HPDE6-E6E7 (cell line): ENCODE measurements around the gene OSBP2.

ENCODE experiments used
- DNase-seq: peaks from one replicate; pipeline ENCODE4 v3.0.0; 2011; ENCODE audit warnings: missing footprints; ENCODE audit errors: extremely low spot score

Gene OSBP2

GRCh38 chr22:30843245-30843644, 148.6 kb downstream of the OSBP2 start:
- DNase-seq, result no peak

DNA sequence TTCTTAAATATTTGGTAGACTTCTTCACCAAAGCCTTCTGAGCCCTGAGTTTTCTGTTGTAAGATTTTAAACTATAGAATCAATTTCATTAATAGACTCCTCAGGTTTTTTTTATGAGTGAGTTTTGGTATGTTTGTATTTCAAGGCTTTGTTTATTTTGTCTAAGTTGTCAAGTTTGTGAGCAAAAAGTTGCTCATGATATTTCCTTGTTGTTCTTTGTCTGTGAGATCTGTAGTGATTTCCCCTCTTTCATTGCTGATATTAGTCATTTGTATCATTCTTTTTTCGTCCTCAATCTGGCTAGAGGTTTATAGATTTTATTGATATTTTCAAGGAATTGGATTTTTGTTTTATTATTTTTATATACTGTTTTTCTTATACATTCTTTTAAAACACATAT, 152.9 kb downstream of the OSBP2 start:
- DNase-seq, result no peak

DNA sequence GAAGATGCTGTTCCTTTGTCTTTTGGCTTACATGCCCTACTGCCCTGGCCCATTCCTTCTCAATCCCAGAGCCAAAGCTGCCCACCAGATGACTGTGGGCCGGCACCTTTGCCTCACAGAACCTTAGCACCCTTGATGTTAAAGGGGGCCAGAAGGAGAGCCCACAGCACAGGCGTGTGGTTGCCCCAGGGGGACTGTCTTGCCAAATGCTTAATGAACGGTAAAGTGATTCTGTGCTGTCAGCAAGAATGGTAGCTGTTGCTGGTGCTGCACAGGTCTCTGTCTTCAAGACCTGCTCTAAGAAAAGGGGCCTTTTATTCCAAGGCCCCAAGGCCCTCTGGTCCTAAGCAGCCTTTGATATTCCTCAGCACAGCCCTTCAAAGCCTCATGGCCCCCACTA, 160.6 kb downstream of the OSBP2 start:
- no peak for DNase-seq

DNA sequence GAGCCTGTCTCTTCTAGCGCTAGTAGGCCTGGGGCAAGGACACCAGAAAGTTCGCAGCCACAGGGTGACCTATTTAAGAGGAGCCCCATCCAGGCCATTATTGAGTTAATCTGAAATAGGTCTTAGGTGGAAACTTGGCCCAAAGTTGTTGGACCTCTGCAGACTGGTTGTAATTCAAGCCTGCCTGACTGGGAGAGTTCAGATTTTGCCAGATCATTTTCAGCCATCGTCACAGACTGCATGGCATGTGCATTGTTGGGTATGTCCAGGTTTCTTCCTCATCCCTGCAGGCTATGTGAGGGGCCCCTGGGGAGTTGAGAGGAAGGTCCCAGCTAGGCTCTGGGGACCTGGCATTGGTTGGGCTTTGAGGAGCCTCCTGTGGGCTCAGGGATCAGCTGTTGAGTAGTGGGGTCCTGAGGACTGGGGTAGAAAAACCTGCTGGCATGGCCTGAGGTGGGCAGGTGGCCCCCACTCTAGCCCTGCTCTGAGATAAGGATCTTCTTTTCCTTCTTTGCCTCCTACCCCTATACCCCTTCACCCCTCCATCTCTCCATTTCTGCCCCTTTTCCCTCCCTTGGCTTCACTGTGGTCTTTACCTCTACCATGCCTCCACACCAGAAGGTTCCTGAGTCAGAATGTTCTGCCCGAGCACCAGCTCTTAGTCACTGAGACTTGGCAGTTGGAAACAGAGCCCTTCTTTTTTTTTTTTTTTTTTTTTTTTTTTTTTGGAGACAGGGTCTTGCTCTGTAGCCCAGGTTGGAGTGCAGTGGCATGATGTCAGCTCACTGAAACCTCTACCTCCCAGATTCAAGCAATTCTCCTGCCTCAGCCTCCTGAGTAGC, 161.2 kb downstream of the OSBP2 start:
- DNase-seq, result no peak

- DNase-seq, result no peak
Measured at GRCh38 chr22:30856741-30857502, 162.2 kb downstream of the OSBP2 start.

DNA sequence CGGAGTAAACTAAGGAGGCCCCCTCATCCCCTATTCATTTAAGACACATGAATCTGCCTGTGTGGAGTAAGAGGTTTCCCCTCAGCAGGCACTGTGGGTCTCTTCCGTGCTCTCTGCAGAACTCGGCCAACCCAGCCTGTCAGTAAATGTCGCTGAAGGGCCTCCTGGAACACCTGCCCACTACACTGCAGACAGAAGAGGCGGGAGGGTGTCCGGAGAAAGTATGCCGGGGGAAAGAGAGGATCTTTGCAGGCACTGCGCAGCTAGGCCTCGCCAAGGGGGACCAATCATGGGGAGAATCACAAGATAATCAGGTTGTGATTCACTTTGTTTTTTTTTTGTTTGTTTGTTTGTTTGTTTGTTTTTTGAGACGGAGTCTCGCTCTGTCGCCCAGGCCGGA, 163.1 kb downstream of the OSBP2 start:
- DNase-seq, result no peak

DNA sequence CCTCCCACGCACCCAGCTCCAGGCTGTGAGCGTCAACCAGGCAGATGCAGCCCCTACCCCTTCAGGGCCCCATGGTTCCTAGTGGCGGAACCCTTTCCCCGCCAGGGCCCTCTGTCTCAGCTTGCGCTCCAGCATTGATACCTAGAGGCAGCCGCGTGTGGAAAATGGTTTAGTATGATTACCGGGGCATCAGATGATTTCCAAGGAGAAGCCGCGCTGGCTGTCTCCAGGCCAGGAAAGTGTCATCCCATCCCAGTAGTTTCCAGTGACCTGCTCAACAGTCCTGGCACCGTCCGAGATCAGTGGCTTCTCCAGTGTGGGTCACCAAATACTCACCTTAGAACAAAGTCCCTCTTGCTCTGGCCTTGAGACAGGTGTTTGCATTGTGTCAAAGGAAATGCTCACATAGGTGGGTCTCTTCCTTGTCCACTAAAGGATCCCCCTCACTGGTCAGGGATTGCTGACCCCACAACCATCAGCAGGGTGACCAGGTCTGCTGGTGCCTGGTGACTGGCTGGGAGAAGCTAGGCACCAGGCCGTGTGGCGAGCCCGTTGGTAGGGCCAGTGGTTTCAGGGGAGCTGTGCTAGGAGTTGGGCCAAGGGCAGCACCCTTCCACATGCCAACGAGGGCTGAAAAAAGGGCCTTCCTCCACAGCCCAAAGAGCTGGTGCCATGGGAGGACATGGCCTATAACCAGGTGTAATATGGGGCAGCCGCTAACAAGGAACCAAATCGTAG, 164.5 kb downstream of the OSBP2 start:
- DNase-seq, result no peak

DNA sequence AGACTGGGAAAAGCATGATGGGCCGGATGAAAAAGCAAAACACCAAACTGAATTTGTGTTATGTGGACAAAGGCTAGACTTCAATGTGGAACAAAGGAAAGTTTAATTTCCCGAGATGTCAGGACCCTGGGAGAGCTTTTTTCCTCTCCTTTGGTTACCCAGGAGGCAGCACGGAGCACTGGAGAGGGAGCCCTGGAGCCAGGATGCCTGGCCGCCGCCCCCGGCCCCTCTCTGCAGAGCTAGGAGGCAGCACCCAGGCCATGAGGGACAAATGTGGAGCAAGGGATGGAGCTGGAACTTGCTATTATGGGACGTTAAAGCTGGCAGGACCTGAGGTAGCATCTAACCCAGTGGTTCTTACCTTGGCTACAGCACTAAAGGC, 165.0 kb downstream of the OSBP2 start:
- DNase-seq, result no peak

GRCh38 chr22:30860176-30861105, 165.8 kb downstream of the OSBP2 start:
- DNase-seq, result no peak

- no peak for DNase-seq
Measured at GRCh38 chr22:30861131-30861530, 166.5 kb downstream of the OSBP2 start.

- no peak for DNase-seq
Measured at GRCh38 chr22:30861688-30862552, 167.2 kb downstream of the OSBP2 start.

- DNase-seq, result no peak
Measured at GRCh38 chr22:30863081-30863833, 168.6 kb downstream of the OSBP2 start.

DNA sequence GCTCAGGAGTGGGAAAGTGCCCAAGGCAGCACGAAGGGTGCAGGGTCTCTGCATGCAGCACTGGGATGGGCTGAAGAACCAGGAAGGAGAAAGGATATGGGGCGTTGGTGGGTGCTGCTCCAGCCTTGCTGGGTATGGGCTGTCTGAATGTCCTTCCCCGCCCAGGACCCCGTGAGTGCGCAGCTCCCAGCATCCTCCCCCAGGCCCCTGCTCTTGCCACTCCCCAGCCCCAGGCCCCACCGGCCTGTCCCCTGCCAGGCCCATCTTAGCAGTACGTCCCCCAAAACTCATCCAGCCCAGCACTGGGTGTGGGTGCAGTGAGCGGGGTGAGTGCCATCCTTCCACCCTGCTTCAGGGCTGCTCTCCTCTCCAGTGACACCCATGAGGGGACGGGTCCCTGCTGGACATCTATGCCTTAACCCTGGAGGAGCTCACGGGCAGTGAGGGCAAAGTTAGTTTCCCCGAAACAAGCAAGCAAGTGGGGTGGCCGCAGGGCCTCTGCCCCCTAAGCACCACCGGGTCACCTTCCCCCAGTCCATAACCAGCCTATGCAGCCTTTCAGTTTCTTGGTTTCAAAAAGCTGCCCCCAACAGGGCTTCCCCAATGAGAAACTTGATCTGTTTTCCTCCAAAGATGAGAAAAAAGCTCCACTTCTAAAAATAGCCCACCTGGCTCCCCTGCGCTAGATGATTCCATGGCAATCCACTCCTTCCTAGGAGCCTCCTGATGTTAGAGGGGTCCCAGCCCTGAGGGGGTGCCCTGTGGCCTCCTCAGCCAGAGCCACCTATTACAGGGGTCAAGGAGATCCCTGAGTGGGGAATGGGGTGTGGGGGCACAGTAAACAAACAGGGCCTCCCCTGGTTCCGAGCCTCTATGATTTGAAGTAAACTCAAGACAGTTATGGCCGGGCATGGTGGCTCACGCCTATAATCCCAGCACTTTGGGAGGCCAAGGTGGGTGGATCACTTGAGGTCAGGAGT, 170.1 kb downstream of the OSBP2 start:
- DNase-seq, result no peak

DNA sequence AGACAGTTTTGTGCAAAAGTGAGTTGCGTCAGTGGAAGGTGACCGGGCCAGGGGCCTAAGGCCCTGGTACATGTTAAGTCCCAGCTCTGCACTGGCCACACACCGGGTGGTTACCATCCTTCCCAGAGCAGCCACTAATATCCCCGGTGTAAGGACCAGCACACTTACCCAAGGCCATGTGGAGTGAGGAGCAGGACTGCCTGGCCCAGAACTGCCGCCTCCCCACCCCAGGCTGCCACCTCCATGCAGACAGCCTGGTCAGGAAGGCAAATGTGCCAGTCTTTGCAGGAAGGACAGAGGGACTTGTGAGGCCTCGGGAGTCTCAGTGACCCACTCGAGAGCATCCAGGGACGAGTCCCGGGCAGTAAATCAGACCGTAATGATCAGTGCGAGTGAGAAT, 171.0 kb downstream of the OSBP2 start:
- no peak for DNase-seq

DNA sequence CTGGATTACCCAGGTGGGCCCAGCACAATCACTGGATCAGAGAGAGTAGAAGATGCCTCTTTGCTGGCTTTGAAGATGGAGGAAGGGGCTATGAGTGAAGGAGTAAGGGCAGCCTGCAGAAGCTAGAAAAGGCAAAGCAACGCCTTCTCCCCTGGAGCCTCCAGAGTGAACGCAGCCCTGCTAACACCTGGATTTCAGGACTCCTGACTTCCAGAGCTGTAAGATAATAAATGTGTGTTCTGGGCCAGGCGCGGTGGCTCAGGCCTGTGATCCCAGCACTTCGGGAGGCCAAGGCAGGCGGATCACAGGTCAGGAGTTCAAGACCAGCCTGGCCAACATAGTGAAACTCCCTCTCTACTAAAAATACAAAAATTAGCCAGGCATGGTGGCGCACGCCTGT, 171.5 kb downstream of the OSBP2 start:
- DNase-seq, result no peak

DNA sequence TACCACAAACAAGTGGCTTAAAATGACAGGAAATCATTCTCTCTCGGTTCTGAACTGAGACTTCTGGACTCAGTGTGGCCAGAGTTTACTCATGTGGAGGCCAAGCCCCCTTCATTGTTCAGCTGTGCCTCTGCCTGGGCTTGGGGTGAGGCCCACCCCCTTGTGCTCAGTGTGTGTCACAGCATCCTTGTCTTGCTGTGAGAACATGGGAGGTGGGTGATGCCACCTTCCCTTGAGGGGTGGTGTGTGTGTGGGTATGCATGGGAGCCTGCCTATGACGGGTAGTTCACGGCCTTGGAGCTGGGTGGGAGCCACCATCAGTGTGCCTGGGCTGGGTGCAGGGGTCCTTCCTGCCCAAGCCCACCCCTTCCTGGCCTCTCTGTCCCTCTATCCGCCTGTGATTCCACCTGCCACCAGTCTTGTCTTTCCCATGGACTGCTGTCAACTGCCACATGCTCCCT, 172.2 kb downstream of the OSBP2 start:
- DNase-seq, result no peak

DNA sequence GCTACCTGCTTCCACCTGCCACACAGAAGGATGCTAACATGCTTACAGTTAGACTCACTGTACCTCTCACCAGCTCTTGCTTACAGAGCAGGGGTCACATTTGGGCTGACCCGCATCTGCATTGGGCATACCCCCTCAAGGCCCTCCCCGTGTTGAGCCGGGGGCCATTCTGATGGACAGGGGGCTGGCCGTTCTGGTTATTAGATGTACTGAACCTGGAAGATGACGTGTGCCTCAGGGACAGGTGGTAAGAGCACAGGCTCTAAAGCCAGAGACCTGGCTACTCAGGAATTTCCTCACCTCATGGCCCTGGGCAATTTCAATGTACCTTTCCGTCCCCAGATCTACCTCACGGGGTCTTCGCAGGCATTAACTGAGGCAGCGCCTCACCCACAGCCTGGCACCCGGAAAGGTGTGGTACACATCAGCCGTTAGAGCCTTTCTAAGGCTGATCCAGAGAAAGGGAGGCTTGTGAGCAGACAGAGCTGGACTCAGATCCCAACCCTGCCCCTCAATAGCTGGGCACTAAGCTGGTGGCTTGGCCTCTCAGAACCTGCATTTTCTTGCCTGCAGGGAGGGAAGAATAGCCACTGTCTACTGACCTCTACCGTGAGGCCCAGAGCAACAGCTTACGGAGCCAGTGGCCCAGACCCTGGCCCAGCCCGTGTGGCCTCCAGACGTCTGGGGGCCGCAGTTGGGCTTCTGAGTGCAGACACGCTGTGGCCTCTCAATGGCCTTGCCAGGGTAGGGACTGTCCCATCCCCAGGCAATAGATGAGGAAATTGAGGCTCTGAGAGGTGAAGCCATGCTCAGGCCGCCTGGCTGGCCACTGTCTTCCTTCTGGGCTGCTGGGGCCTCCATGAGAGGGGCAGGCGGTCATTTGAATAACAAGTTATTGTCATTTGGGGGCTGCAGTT, 173.3 kb downstream of the OSBP2 start:
- no peak for DNase-seq
